Measurements from ENCODE around the gene MSI2.

Gene MSI2

DNA sequence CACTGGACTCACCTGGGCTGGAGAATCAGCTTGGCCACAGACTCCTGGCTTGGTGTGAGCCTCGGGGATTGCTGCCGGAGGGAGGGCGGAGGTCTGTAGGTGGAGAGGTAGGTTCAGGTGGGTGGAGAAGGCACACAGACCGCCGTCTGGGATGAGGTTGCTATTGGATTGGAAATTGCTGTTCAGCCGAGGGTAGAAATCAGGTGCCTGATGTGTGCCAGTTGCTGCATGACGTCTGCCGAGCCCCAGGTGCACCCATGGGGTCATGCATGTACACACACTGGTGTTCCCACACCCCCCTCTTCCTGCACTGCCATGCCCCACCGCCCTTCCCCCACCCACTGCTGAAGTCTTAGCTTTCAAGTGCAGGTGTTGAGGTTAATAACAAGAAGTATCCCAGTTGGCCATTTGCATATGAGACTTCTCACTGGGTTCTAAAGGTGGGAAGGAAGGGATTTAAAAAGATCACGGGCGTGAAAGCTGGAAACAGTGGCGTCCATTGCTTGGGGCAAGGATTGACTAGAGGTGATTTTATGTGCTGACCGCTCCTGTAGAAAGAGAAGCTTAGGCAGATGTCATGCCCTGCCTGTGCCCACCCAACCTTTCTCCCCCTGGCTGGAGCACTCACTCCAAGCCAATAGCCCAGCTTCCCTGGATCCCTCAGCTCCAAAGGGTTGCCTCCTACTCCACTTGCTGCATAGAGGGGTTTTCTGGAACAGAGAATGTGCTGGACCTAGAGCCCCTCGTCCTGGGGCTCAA lies 295.2 kb downstream of the MSI2 start:
- no peaks in the 10 kb centered on the region for H3K9me3 ChIP-seq (ENCODE audit: insufficient read depth, low read depth, low read length)
- H3K4me3 ChIP-seq (ENCODE audit: low read length, poor library complexity, severe bottlenecking) = no peak overlapping the region
- peaks cover 69% of the 10 kb centered on the region for H4K20me1 ChIP-seq (ENCODE audit: insufficient read depth, low read length, poor library complexity, severe bottlenecking)
- H3K9me2 ChIP-seq (replicated peaks; ENCODE audit: low read depth, low read length) = no peaks in the 10 kb centered on the region
- H3K9ac ChIP-seq (ENCODE audit: low read depth, low read length, poor library complexity, severe bottlenecking) = peak overlapping the region; percentile 1
- H3F3A ChIP-seq (ENCODE audit: low read depth) = no peaks in the 10 kb centered on the region
- H2AFZ ChIP-seq (ENCODE audit: low read length) = no peak overlapping the region
- H3K79me2 ChIP-seq (ENCODE audit: insufficient read depth, low read length) = peaks cover 97% of the 10 kb centered on the region
- TF ChIP-seq EZH2phosphoT487 (IDR thresholded peaks at IDR 0.05; ENCODE audit: borderline replicate concordance) = no peak
- TF ChIP-seq, protein P1, sequence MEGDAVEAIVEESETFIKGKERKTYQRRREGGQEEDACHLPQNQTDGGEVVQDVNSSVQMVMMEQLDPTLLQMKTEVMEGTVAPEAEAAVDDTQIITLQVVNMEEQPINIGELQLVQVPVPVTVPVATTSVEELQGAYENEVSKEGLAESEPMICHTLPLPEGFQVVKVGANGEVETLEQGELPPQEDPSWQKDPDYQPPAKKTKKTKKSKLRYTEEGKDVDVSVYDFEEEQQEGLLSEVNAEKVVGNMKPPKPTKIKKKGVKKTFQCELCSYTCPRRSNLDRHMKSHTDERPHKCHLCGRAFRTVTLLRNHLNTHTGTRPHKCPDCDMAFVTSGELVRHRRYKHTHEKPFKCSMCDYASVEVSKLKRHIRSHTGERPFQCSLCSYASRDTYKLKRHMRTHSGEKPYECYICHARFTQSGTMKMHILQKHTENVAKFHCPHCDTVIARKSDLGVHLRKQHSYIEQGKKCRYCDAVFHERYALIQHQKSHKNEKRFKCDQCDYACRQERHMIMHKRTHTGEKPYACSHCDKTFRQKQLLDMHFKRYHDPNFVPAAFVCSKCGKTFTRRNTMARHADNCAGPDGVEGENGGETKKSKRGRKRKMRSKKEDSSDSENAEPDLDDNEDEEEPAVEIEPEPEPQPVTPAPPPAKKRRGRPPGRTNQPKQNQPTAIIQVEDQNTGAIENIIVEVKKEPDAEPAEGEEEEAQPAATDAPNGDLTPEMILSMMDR (conservative IDR thresholded peaks at IDR 0.05; ENCODE audit: low read length) = no peak
- peaks cover 71% of the 10 kb centered on the region for H3K4me1 ChIP-seq (ENCODE audit: insufficient read depth, low read length, poor library complexity, severe bottlenecking)
- peak overlapping the region; percentile 26 for H3K4me2 ChIP-seq (ENCODE audit: low read depth, low read length, poor library complexity, severe bottlenecking)
- H3K36me3 ChIP-seq (ENCODE audit: insufficient read depth, low read length) = peaks cover 17% of the 10 kb centered on the region; the same call in 1 of the 2 replicates
- H3K27me3 ChIP-seq (ENCODE audit: insufficient read depth, low read length, poor library complexity, severe bottlenecking) = no peaks in the 10 kb centered on the region

DNA sequence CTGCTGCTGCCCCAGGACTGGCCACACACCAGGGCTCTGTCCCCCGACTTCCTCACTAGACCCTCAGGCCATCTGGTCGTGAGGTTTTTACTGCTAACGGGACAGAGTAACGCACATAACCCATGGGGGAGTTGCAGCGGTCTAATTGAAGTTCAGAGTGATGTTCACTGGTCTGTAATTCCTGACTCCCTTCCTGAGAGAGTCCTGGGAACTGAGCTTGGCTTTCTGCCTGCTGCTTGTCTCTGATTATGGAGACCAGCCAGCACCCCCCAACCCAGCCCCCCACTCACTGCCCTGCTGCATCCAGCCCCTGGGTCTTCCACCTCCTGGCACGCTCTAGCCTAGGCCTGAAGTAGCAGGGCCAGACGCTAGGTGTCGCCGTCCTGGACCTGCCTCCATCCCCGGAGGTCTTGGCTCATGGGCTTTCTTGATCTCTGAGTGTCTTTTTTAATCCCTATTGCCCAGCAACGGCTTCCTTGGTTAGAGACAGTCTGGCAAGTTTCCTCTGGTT lies 295.8 kb downstream of the MSI2 start:
- Histone ChIP-seq H3K9ac (ENCODE audit: low read depth, low read length, poor library complexity, severe bottlenecking) (no peak overlapping the region), H3K4me1 (ENCODE audit: insufficient read depth, low read length, poor library complexity, severe bottlenecking) (peaks cover 68% of the 10 kb centered on the region), H3K27me3 (ENCODE audit: insufficient read depth, low read length, poor library complexity, severe bottlenecking) (no peaks in the 10 kb centered on the region), H3K4me3 (ENCODE audit: low read length, poor library complexity, severe bottlenecking) (no peak overlapping the region), H3K9me2 (replicated peaks; ENCODE audit: low read depth, low read length) (no peaks in the 10 kb centered on the region), H3F3A (ENCODE audit: low read depth) (no peaks in the 10 kb centered on the region), H4K20me1 (ENCODE audit: insufficient read depth, low read length, poor library complexity, severe bottlenecking) (peaks cover 71% of the 10 kb centered on the region), H3K9me3 (ENCODE audit: insufficient read depth, low read depth, low read length) (no peaks in the 10 kb centered on the region), H3K36me3 (ENCODE audit: insufficient read depth, low read length) (peaks cover 17% of the 10 kb centered on the region; the same call in 1 of the 2 replicates), H3K4me2 (ENCODE audit: low read depth, low read length, poor library complexity, severe bottlenecking) (peak overlapping the region; percentile 26), H2AFZ (ENCODE audit: low read length) (no peak overlapping the region), H3K79me2 (ENCODE audit: insufficient read depth, low read length) (peaks cover 97% of the 10 kb centered on the region)
- TF ChIP-seq EZH2phosphoT487 (IDR thresholded peaks at IDR 0.05; ENCODE audit: borderline replicate concordance) = no peak
- TF ChIP-seq, protein P1 (conservative IDR thresholded peaks at IDR 0.05; ENCODE audit: low read length) = peak; percentile 23; the same call in 1 of the 2 replicates

DNA sequence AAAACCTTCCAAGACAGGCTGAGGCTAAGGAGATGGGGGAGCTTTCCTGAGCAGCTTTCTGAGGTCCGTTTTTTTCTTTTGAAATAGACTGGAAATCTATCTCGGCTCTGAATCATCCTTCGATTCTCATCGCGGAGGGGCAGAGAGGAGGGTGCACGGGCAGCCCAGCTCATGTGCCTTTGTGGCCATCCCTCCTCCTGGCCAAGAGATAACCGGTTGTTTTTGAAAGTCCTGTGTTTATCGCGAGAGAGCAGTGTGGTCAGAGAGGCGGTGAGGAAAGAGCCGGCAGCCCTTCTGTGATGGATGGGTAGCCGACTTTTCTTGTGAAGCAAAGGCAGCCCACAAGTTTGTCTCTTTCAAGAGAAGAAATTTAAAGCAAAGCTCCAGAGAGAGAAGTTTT lies 297.2 kb downstream of the MSI2 start:
- Histone ChIP-seq H3F3A (ENCODE audit: low read depth) (no peaks in the 10 kb centered on the region), H3K4me1 (ENCODE audit: insufficient read depth, low read length, poor library complexity, severe bottlenecking) (peaks cover 55% of the 10 kb centered on the region), H3K9me3 (ENCODE audit: insufficient read depth, low read depth, low read length) (no peaks in the 10 kb centered on the region), H3K9me2 (replicated peaks; ENCODE audit: low read depth, low read length) (no peaks in the 10 kb centered on the region), H3K9ac (ENCODE audit: low read depth, low read length, poor library complexity, severe bottlenecking) (no peak overlapping the region), H3K4me3 (ENCODE audit: low read length, poor library complexity, severe bottlenecking) (no peak overlapping the region), H3K36me3 (ENCODE audit: insufficient read depth, low read length) (peaks cover 30% of the 10 kb centered on the region; the same call in 1 of the 2 replicates), H2AFZ (ENCODE audit: low read length) (no peak overlapping the region), H3K79me2 (ENCODE audit: insufficient read depth, low read length) (peaks cover 91% of the 10 kb centered on the region), H3K27me3 (ENCODE audit: insufficient read depth, low read length, poor library complexity, severe bottlenecking) (no peaks in the 10 kb centered on the region), H4K20me1 (ENCODE audit: insufficient read depth, low read length, poor library complexity, severe bottlenecking) (peaks cover 68% of the 10 kb centered on the region), H3K4me2 (ENCODE audit: low read depth, low read length, poor library complexity, severe bottlenecking) (no peak overlapping the region)
- TF ChIP-seq EZH2phosphoT487 (IDR thresholded peaks at IDR 0.05; ENCODE audit: borderline replicate concordance) = no peak
- TF ChIP-seq, protein P1 (conservative IDR thresholded peaks at IDR 0.05; ENCODE audit: low read length) = no peak
